Left ventricle myocardium inferior (tissue), 1 donor: ENCODE results near the gene ZMIZ1. TPM values are rescaled to one million over a fixed set of nuclear protein-coding genes. Genes with fewer than 3 reads are reported as not detected.

Experiments used
- DNase-seq: peaks from one replicate; pipeline ENCODE4 v3.0.0-alpha.2; 2020
- H3K27ac ChIP-seq: fragments of 200-600 bp; replicated peaks from 2 replicates; pipeline ENCODE4 v1.8.0; 2021
- H3K27me3 ChIP-seq: fragments of 200-600 bp; 2 replicates; pipeline ENCODE4 v1.8.0; 2021; ENCODE audit warnings: low read depth
- H3K36me3 ChIP-seq: fragments of 200-600 bp; 2 replicates; pipeline ENCODE4 v1.8.0; 2021
- H3K4me1 ChIP-seq: fragments of 200-600 bp; 2 replicates; pipeline ENCODE4 v1.8.0; 2021
- H3K4me3 ChIP-seq: fragments of 200-600 bp; 2 replicates; pipeline ENCODE4 v1.8.0; 2021; ENCODE audit warnings: mild to moderate bottlenecking, moderate library complexity
- H3K9me3 ChIP-seq: fragments of 200-600 bp; replicated peaks from 2 replicates; pipeline ENCODE4 v1.8.0; 2021
- CTCF ChIP-seq: fragments of 200-600 bp; IDR thresholded peaks from 2 replicates; pipeline ENCODE4 v1.8.0; 2021; ENCODE audit warnings: antibody characterized with exemption, mild to moderate bottlenecking, borderline replicate concordance
- intact Hi-C: fragments of 100-400 bp; cut with micrococcal nuclease; formaldehyde crosslinking; loops from one replicate; pipeline ENCODE4 v1.11.0; 2022
- total RNA-seq: library from RNA; stranded (reverse); fragmentation: NEBNext Ultra II Directional; extraction: Animal tissue kit (Norgen Biotek cat#: 25700); gene quantifications from one replicate; pipeline ENCODE4 v1.2.1, GENCODE V29; 2021
- donor health status: DM: no; HTN: yes; CAD: no; lungs with severe emphysema.

The ZMIZ1 gene
- total RNA-seq, 1 donor from 2014 or later: 55.9 TPM

- Histone ChIP-seq H3K4me1 (peaks cover 43% of the 10 kb centered on the region), H3K36me3 (peaks cover 56% of the 10 kb centered on the region), H3K9me3 (no peaks in the 10 kb centered on the region), H3K27ac (peak overlapping the region; percentile 95), H3K4me3 (peak overlapping the region; percentile 91), H3K27me3 (no peaks in the 10 kb centered on the region)
- DNase-seq: no peak
- intact Hi-C loops: no loop called here
- TF ChIP-seq CTCF: no peak
Observed at GRCh38 chr10:79349072-79349491, 280.3 kb downstream of the ZMIZ1 start.

DNA sequence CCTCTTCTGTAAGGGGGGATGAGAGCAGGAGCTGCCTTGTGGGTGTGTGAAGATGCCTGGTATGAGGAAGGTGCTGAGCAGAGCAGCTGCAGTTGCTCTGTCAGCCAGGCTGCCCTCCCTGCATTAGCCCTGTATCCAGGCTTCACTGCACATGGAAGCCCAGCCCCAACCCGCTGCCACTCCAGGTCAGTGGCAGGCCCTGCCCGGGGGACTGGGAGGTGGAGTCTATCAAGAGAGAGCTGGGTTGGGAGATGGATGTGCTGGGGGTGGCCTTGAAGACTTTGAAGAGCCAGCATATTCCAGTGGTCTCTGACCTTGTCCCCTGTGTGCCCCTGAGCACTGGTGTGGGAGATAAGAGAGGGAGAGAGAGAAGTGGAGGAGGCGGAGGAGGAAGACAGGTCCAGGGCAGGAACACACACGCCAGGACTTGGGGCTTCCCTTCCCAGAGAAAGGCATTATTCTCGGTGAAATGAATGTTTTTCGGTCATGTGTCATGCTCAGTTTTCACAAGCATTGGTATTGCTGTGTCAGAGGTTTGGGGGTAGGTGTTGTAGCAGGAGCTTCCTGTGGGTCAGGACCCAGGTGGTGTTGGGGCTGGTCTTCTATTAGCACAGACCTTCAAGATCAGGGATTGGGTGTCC lies 281.1 kb downstream of the ZMIZ1 start:
- peaks cover 43% of the 10 kb centered on the region for H3K4me1 ChIP-seq
- intact Hi-C loops: no loop called here
- no peak for TF ChIP-seq CTCF
- no peak for DNase-seq
- peaks cover 64% of the 10 kb centered on the region for H3K36me3 ChIP-seq
- H3K27ac ChIP-seq: no peak overlapping the region
- H3K9me3 ChIP-seq: no peaks in the 10 kb centered on the region
- H3K4me3 ChIP-seq: peak overlapping the region; percentile 91
- H3K27me3 ChIP-seq: no peaks in the 10 kb centered on the region

- Histone ChIP-seq H3K27me3 (no peaks in the 10 kb centered on the region), H3K9me3 (no peaks in the 10 kb centered on the region), H3K4me3 (no peak overlapping the region), H3K27ac (no peak overlapping the region), H3K36me3 (peaks cover 70% of the 10 kb centered on the region), H3K4me1 (peaks cover 39% of the 10 kb centered on the region)
- intact Hi-C loops: no loop called here
- TF ChIP-seq CTCF: no peak
- DNase-seq: no peak
Observed at GRCh38 chr10:79350407-79351154, 281.8 kb downstream of the ZMIZ1 start.

DNA sequence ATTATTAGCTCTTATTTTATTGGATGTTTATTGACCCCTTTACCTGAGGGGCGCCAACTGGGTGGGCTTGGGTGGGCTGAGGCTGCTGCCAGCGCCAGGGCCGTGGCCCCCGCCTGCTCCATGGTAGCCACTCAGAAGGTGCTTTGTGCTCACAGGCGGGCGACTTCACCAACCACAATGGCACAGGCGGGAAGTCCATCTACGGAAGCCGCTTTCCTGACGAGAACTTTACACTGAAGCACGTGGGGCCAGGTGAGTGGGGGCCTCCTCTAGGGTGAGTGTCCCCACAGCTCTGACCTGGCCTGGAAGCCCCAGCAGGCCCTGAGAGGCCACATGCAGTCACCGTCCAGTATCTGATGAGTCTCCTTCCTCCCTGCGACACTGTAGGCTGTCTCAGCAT lies 282.6 kb downstream of the ZMIZ1 start:
- intact Hi-C loops: no loop called here
- H3K4me3 ChIP-seq: no peak overlapping the region
- peaks cover 37% of the 10 kb centered on the region for H3K4me1 ChIP-seq
- peaks cover 78% of the 10 kb centered on the region for H3K36me3 ChIP-seq
- H3K9me3 ChIP-seq: no peaks in the 10 kb centered on the region
- no peak for DNase-seq
- no peak for TF ChIP-seq CTCF
- no peaks in the 10 kb centered on the region for H3K27me3 ChIP-seq
- H3K27ac ChIP-seq: no peak overlapping the region

DNA sequence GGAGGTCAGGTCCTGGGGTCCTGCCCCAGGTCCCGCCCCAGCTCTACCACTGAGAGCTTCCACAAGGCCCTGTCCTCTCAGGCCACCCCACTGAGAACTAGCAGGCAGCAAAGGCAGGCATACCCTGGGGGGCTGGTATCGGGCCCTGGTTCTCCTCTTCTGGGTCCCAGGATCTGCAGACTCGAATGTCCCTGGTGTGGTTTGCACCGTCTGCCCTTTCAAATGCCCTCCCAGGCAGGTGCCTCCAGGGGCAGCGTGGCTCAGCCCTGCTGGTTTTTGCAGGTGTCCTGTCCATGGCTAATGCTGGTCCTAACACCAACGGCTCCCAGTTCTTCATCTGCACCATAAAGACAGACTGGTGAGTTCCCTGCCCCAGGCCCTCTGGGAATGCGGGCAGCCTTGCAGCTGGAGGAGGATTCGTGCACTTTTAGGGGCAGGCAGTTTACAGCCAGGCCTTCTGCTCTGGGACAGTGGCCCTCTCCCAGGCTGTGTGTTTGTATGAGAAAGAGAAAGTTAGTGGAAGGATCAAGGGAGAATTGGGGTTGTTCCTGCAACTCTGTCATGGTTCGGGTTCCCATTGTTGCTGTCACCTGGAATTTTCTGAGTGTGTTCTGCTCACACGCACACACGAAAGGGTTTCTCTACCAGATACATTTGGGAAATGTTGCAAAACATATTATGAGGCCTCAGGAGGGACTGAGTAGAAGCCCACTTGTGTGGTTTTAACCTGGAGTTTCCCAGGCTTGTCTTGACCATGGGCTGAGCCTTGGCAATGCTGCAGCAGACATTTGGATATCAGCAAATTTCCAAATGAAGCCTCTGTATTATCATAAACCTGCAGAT lies 283.5 kb downstream of the ZMIZ1 start:
- H3K4me3 ChIP-seq: no peak overlapping the region
- no peaks in the 10 kb centered on the region for H3K27me3 ChIP-seq
- DNase-seq: no peak
- no peak for TF ChIP-seq CTCF
- H3K4me1 ChIP-seq: peaks cover 29% of the 10 kb centered on the region
- peaks cover 80% of the 10 kb centered on the region for H3K36me3 ChIP-seq
- H3K9me3 ChIP-seq: no peaks in the 10 kb centered on the region
- H3K27ac ChIP-seq: no peak overlapping the region
- intact Hi-C loops: no loop called here
